ENCODE results near the gene OVOL1. TPM values are rescaled to one million over a fixed set of nuclear protein-coding genes. Genes with fewer than 3 reads are reported as not detected.
"Not testable (repeated sequence)": the region's sequence is repeated elsewhere in the genome, so short reads cannot be mapped to it uniquely, and the experiment has no call there.

The OVOL1 gene
- total RNA-seq, 1 donor from 2014 or later, result not detected

DNA sequence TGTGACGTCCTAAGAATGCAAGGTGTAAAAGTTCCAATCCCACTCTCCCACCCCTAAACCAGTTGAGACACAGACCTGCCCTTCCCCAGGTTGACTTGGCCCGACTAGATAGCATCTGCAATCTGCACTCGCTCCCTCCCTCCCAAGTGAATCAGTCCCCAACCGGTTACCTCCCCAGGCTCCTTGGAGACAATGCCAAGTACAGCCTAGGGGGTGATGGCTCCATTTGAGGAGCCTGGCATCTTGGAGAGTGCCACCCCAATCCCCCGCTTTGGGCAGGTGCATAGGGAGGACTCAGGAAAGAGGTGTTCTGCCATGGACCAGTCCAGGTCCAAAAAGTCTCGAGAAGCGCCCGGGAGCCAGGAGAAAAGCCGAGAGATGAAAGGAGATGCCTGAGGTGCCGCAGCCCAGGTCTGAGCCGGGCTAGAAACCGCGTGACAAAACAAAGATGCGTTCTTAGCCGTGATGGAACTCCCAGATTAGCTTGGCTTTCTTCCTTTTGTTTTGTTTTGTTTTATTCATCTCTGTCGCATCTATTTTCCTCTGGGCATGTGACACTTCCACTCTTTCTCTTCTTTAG, 28.2 kb downstream of the OVOL1 start:
- no peak for DNase-seq (ENCODE audit: low read depth, low spot score)

- DNase-seq (ENCODE audit: low read depth, low spot score), result no peak
These were observed 29.8 kb downstream of the OVOL1 start for GRCh38 chr11:65816696-65817095.

DNA sequence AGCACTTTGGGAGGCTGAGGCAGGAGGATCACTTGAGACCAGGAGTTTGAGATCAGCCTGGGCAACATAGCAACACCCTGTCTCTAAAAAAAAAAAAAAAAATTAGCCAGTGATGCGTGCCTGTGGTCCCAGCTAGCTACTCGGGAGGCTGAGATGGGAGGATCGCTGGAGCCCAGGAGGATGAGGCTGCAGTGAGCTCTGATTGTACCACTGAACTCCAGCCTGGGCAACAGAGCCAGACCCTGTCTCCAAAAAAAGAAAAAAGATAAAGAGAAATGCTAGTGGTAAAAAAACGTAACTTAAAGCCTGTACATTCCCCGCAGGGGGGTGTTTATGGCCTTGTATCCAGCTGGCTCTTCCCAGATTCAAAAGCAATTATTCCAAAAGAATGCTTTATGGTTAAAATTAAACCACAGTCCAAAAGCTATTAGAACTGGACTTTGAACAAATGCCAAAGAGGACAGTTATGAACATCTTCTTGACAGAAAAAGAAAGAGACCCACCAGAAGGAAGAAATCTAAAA, 30.5 kb downstream of the OVOL1 start:
- no peak for DNase-seq (ENCODE audit: low read depth, low spot score)

DNA sequence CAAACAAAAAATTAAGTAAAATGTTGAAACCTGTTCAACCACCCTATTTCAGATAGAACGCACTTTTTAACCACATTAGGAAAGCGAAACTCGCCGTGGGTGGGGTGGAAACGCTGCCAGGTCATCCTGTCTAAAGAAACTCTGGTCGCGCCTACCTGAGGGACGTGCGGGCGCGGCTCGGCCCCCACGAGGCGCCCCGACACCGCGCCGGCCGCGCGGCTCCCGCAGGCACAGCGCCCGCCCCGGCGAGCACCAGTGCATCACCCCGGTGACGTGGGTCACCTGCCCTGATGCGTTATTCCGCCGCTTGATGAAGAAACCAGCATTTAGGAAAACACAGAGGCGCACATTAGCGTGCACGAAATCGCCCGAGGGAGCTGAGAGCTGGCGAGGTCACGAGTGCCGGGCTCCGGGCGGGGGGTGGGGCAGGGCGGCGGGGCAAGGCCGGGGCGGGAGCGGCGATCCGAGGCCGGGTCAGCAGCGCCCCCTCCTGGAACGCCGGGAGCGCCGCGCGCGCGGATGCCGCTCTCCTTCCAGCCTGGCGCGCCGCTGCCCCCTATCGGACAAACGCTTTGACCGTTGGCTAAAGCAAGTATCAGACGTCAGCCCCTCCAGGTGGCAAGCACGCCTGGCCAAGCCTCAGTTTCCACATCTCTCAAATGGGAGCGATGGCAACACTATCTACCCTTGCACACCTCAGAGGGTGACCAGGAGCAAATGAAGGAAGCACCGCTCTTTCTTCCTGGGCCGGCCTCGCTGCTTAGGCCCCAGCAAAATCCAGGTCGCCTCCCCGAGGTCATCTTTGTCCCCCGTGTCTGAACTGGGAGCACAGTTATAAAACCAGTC, 31.2 kb downstream of the OVOL1 start:
- DNase-seq (ENCODE audit: low read depth, low spot score), result peak; percentile 35

DNA sequence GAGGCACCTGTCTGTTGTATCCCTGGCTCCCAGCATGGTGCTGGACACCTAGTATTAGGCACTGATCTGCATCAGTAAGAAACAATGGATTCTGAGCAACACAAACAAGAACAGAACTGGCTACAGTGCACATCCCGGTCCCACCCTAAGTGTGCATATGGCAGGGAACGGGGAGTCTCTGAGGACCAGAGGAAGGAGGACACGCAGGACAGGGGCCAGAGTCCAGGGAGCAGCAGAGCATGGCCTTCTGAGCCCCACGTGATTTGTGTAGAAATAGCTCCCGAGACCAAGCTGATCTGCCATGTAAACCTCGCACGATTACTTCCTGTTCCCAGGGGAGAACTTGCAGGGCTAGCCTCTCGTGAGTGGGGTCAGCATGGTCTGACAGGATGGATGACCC, 34.2 kb downstream of the OVOL1 start:
- DNase-seq (ENCODE audit: low read depth, low spot score), result no peak

DNA sequence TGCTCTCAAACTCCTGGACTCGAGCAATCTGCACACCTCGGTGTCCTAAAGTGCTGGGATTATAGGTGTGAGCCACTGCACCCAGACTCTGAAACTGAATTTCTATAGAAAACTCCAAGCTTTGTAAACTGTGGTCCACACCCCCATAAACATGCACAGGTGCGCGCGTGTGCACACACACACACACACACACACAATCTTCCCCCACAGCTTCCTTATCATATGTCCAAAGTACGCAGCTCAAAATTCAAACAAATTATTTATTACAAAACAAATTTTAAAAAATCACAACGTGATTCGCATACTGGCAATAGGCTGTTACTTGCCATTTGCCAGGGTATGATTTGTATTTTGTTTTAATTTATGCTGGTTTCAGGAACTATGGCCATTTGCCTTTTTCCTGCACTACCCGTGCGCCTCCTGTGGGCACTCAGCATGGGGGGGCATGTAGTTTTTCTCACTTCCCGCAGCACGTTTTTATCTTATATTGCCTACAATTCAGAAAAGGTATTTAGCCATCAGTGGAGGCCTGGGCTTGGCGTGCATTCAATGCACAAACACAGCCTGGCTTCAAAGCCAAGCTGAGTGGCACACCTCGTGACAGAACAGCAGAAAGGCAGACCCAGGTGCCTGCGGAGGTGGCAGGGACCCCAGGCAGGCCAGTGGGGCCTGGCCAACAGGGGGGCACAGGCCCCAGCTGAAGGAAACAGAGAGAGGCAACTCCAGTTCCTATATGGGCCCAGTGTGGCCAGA, 36.1 kb downstream of the OVOL1 start:
- DNase-seq (ENCODE audit: low read depth, low spot score), result no peak

- DNase-seq (ENCODE audit: low read depth, low spot score), result no peak
These were observed 40.3 kb downstream of the OVOL1 start for GRCh38 chr11:65826984-65827735.

GRCh38 chr11:65829459-65829858, 42.6 kb downstream of the OVOL1 start:
- DNase-seq (ENCODE audit: low read depth, low spot score), result no peak

DNA sequence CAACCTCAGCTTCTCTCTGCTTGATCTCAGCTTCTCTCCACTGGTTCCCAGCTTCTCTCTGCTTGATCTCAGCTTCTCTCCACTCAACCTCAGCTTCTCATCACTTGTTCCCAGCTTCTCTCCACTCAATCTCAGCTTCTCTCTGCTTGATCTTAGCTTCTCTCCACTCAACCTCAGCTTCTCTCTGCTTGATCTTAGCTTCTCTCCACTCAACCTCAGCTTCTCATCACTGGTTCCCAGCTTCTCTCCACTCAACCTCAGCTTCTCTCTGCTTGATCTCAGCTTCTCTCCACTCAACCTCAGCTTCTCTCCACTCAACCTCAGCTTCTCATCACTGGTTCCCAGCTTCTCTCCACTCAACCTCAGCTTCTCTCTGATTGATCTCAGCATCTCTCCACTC, 45.4 kb downstream of the OVOL1 start:
- not testable (repeated sequence) for DNase-seq (ENCODE audit: low read depth, low spot score)

DNA sequence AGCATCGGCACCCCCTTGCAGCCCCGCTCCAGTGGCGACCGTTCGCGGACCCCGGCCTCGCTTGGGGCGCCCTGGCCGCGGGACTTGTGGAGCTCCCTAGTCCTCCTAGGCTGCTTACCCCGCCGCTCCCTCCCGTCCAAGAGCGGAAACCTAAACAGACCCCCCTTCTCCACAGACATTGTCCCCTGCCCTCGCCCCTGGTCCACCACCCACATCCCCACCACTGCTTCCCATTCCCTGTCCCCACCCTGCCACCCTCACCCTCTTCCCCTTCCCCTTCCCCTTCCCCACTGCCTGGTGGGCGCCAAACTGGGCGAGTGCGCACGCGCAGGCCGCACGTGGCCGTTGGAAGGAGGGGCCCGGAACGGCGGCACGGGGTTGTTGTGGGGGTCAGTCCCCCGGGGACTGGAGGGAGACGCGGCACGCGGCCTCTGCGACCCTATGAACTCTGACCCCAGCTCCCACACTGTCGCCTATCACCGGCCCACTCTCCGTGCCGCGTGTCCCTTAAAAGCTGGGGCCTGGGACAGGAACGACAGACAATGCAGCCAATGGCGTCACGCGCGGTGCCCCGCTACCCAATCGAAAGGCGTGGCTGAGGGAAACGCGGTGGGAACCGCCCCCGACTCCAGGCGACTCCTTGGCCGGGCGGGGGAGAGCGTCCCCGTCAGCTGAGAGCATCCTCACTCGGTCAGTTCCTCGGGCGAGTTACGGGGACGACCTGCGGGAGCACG, 46.6 kb downstream of the OVOL1 start, which contains the start of gene SNX32:
SNX32 (plus strand) TSS at position 667 of the 734 bp plus-strand sequence. CDS start 103 bp downstream, outside the sequence.
- peak; percentile 75 for DNase-seq (ENCODE audit: low read depth, low spot score)

GRCh38 chr11:65834202-65834601, 47.3 kb downstream of the OVOL1 start:
- DNase-seq (ENCODE audit: low read depth, low spot score), result no peak

- DNase-seq (ENCODE audit: low read depth, low spot score), result no peak
These were observed 55.3 kb downstream of the OVOL1 start for GRCh38 chr11:65842144-65842543.

DNA sequence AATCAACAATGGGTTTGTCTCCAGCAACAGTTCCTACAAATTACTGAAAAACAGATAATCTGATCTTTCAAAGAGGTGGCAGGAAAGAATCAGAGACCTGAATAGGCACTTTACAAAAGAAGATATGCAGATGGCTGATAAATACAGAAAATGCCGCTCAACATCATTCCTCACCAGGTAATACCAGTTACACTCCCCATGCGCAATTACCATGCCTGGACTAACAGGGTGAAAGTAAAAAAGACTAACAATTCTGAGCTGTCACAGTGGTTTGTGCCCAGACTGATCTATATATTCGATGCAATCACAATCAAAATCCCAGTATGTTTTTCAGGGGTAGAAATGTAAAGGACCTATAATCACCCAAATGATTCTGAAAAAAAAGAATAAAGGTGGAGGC, 56.9 kb downstream of the OVOL1 start:
- no peak for DNase-seq (ENCODE audit: low read depth, low spot score)

- DNase-seq (ENCODE audit: low read depth, low spot score), result no peak
These were observed 57.5 kb downstream of the OVOL1 start for GRCh38 chr11:65844231-65844872.

Other genes with a start within 250 kb of the OVOL1 start
- 19.4 and 23.1 TPM in 2 replicates for gene LTBP3, start 228.7 kb upstream of the OVOL1 start, total RNA-seq
- 50.5 and 52.6 TPM in 2 replicates for gene ZNRD2, start 216.6 kb upstream of the OVOL1 start, total RNA-seq
- gene FAM89B, start 214.5 kb upstream of the OVOL1 start, total RNA-seq, result 23.3 and 24.7 TPM in 2 replicates
- 39.5 and 43.5 TPM in 2 replicates for gene EHBP1L1, start 211.0 kb upstream of the OVOL1 start, total RNA-seq
- 0.04 and 0.13 TPM in 2 replicates for gene KCNK7, start 191.3 kb upstream of the OVOL1 start, total RNA-seq
- 69.9 and 91.4 TPM in 2 replicates for gene MAP3K11, start 172.8 kb upstream of the OVOL1 start, total RNA-seq
- gene PCNX3, start 171.3 kb upstream of the OVOL1 start, total RNA-seq, result 14.3 and 17.7 TPM in 2 replicates
- 45.3 and 63.5 TPM in 2 replicates for gene SIPA1, start 149.0 kb upstream of the OVOL1 start, total RNA-seq
- 20.0 and 22.5 TPM in 2 replicates for gene RELA, start 124.1 kb upstream of the OVOL1 start, total RNA-seq
- 35.5 and 37.7 TPM in 2 replicates for gene KAT5, start 74.8 kb upstream of the OVOL1 start, total RNA-seq
- gene RNASEH2C, start 66.3 kb upstream of the OVOL1 start, total RNA-seq, result 38.1 and 46.3 TPM in 2 replicates
- 7.6 and 8.6 TPM in 2 replicates for gene AP5B1, start 6.1 kb upstream of the OVOL1 start, total RNA-seq
- gene SNX32, start 46.9 kb downstream of the OVOL1 start, total RNA-seq, result 0.14 and 0.79 TPM in 2 replicates
- gene CFL1, start 71.1 kb downstream of the OVOL1 start, total RNA-seq, result 1,363 and 1,402 TPM in 2 replicates
- 50.7 and 52.8 TPM in 2 replicates for gene MUS81, start 73.4 kb downstream of the OVOL1 start, total RNA-seq
- gene EFEMP2, start 85.7 kb downstream of the OVOL1 start, total RNA-seq, result 23.9 and 32.8 TPM in 2 replicates
- 0.07 TPM in 1 of 2 replicates, not detected in the other for gene CTSW, start 92.8 kb downstream of the OVOL1 start, total RNA-seq
- 152 and 229 TPM in 2 replicates for gene FIBP, start 101.4 kb downstream of the OVOL1 start, total RNA-seq
- gene CCDC85B, start 103.6 kb downstream of the OVOL1 start, total RNA-seq, result 105 and 129 TPM in 2 replicates
- gene FOSL1, start 113.3 kb downstream of the OVOL1 start, total RNA-seq, result 11.5 and 16.4 TPM in 2 replicates
- gene C11orf68, start 132.0 kb downstream of the OVOL1 start, total RNA-seq, result 15.2 and 17.3 TPM in 2 replicates
- gene DRAP1, start 132.4 kb downstream of the OVOL1 start, total RNA-seq, result 150 and 187 TPM in 2 replicates
- not detected in 2 replicates for gene TSGA10IP, start 158.4 kb downstream of the OVOL1 start, total RNA-seq
- 52.8 and 60.4 TPM in 2 replicates for gene SART1, start 174.7 kb downstream of the OVOL1 start, total RNA-seq
- 34.0 and 47.6 TPM in 2 replicates for gene EIF1AD, start 215.1 kb downstream of the OVOL1 start, total RNA-seq
- 38.8 and 45.2 TPM in 2 replicates for gene BANF1, start 215.4 kb downstream of the OVOL1 start, total RNA-seq
- gene CST6, start 224.9 kb downstream of the OVOL1 start, total RNA-seq, result 0.26 and 0.49 TPM in 2 replicates
- gene CATSPER1, start 239.4 kb downstream of the OVOL1 start, total RNA-seq, result 0.11 and 0.20 TPM in 2 replicates